GM12864 (cell line): Measurements from ENCODE around the gene AGO3.
A peak's percentile ranks its signal among the peaks of the same experiment; 100 is the strongest.

Source experiments
- DNase-seq: peaks from one replicate; pipeline ENCODE4 v3.0.0-alpha.2; 2011; ENCODE audit warnings: low read depth
- H3K4me3 ChIP-seq: 2 replicates; pipeline ENCODE4 v1.5.1; 2011; ENCODE audit warnings: mild to moderate bottlenecking, low read depth, low read length, control low read depth
- CTCF ChIP-seq: IDR thresholded peaks from 2 replicates; pipeline ENCODE4 v1.5.1; 2011; ENCODE audit warnings: low read depth, mild to moderate bottlenecking, moderate library complexity, low read length, control low read depth, inconsistent platforms; ENCODE audit errors: missing control alignments

AGO3 gene

DNA sequence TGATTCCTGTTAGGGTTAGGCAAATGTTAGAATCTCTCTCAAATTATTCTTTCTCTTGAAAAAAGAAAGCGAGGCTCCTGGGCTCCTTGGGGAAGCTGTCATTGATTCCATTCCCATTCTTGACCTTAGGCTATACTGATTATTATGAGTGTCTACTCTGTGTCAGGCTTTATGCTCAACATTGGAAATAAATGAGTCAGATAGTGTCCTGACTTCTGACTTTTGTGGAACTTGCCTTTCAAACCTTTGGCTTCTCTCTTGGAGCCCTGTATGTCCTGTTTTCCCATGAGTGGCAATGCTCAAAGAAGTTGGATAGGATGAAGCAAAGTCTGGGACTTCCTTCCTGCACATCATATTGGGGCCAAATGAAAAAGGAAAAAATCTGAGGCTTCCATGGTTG, 36.2 kb upstream of the AGO3 start:
- no peak for TF ChIP-seq CTCF
- no peak for DNase-seq
- no peak overlapping the region for H3K4me3 ChIP-seq

- no peak for DNase-seq
Observed at GRCh38 chr1:35899941-35900340, 31.0 kb upstream of the AGO3 start.

GRCh38 chr1:35901235-35901634, 29.7 kb upstream of the AGO3 start:
- no peak for TF ChIP-seq CTCF
- H3K4me3 ChIP-seq = no peak overlapping the region
- DNase-seq = no peak

More at GRCh38 chr1:35899941-35900340, 31.0 kb upstream of the AGO3 start:
- peak; percentile 26 for TF ChIP-seq CTCF
- no peak overlapping the region for H3K4me3 ChIP-seq

DNA sequence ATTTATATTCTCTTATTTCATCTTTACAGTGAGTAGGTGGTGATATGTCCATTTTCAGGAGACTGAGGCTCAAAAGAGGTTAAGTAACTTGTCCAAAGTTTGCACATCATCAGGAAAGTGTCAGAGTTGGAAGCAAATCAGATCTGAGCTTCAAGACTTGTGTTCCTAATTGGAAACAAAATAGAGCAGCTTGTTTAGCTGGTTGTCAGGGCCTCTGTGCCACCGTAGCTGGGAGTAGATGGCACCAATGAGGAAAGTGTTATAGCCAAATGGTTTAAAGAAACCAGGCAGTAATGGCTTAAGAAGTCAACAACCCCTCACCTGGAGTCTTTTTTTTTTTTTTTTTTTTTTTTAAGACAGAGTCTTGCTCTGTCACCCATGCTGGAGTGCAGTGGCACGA, 28.2 kb upstream of the AGO3 start:
- DNase-seq = no peak
- no peak for TF ChIP-seq CTCF
- H3K4me3 ChIP-seq = no peak overlapping the region

DNA sequence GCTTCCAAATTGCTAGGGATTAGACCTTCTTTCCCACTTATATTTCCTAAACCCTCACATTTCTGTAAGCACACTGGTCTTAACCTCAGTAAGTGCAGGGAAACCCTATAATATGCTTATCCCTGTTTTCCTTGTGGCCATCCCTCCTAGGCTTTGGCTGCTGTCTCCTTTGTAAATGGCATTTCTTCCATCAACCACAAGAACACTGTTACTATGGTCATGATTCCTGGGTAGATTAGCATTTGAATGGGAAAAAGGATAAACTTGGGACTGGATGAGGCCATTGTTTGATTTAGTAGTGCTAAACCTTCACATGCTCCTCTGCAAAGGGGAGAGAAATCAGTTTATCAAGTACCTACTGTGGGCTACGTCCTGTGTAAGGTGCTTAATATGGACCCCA, 16.2 kb upstream of the AGO3 start:
- no peak for TF ChIP-seq CTCF
- no peak for DNase-seq
- H3K4me3 ChIP-seq = no peak overlapping the region

DNA sequence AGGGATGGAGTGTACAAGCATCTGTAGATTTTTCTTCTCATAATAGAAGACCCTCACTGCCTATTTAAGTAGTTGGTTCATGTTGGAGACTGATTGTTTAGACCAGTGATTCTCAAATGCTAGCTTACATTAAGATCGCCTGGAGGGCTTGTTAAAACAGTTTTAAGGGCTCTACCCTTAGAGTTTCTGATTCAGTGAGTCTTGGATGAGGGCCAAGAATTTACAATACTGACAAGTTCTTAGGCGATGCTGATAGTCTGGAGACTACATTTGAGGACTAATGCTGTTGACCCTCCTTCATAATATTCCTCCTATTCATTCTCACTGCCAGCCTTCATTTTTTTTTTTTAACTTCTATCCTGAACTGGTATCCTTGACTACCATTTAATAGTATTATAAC, 15.2 kb upstream of the AGO3 start:
- no peak for DNase-seq
- TF ChIP-seq CTCF = no peak
- no peak overlapping the region for H3K4me3 ChIP-seq

GRCh38 chr1:35923791-35924221, 7.1 kb upstream of the AGO3 start:
- H3K4me3 ChIP-seq = no peak overlapping the region
- TF ChIP-seq CTCF = no peak
- DNase-seq = no peak
